Tibial nerve (tissue), 3 donors: ENCODE data around the gene SNPH.

Experiments used
- CTCF ChIP-seq, 5 experiments: fragments of 200-600 bp in 3 of 5; fragments of 450-650 bp in 2 of 5; sonication (generic) in 3 of 5; IDR thresholded peaks; one replicate each; pipeline ENCODE4 v1.5.1; 2016 to 2019; ENCODE audit warnings: antibody characterized with exemption in 5 of 5, mild to moderate bottlenecking in 3 of 5, moderate library complexity in 2 of 5
- POLR2A ChIP-seq, 2 donors: fragments of 450-650 bp; IDR thresholded peaks; one replicate each; pipeline ENCODE4 v1.6.1; 2017; ENCODE audit warnings: antibody characterized with exemption in 2 of 2, mild to moderate bottlenecking in 2 of 2, moderate library complexity in 2 of 2

- no peak for TF ChIP-seq CTCF (IDR thresholded peaks at IDR 0.05)
- no peak for TF ChIP-seq POLR2A (IDR thresholded peaks at IDR 0.05)
Measured at GRCh38 chr20:1307571-1307971, 41.5 kb downstream of the SNPH start.
